ENCODE results near the gene HHLA2.

The HHLA2 gene

DNA sequence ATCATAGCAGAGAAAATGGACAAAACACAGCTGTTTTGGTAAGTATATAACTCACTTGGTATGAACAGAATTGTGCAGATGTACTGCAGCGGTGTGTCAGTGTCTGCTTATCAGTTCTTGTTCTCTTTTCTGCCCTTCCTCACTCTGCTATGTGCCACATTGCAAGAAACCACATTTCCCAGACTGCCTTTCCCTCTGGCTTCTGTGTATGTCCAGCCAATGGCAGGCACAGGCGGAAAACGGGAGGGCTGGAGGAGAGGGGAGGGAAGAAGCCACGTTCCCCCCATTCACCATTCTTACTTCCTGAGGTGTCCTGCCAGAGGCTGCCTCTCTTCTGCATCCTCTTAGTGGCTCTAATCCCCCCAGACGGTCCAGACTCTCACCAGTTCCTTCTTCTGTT, 15.4 kb downstream of the HHLA2 start:
- no peak for ATAC-seq (replicated peaks)
- Mint-ChIP-seq H3K27ac (no peak overlapping the region), H3K27me3 (peaks cover 18 to 28% of the 10 kb centered on the region in 2 donors), H3K4me1 (ENCODE audit: low read depth in 2 of 2) (no peaks in the 10 kb centered on the region), H3K9me3 (no peaks in the 10 kb centered on the region), H3K4me3 (no peak overlapping the region), H3K36me3 (ENCODE audit: insufficient read depth) (peaks cover 3% of the 10 kb centered on the region)
- no peak for DNase-seq

DNA sequence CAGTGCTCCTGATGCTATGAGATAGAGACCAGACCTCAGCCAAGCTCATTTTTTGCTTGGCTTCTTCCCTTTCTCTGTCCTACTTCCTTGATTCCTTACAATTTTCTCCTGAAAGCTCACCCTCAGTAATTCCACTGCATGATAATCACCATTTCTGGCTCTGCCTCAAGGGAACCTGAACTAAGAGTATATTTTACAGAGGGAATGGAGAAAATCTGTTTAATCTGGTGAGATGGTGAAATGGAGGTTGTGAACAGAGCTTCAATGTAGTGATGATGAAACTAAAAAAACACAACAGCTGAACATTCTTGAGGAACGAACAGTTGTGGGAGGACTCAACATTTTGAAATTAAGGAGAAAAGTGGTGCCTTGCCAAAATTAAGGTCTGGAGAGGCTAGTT, 16.3 kb downstream of the HHLA2 start:
- no peak for ATAC-seq (replicated peaks)
- H3K9me3 Mint-ChIP-seq, result no peaks in the 10 kb centered on the region
- H3K27ac Mint-ChIP-seq, result no peak overlapping the region
- H3K27me3 Mint-ChIP-seq, result peaks cover 18 to 28% of the 10 kb centered on the region in 2 donors
- peaks cover 3% of the 10 kb centered on the region for H3K36me3 Mint-ChIP-seq (ENCODE audit: insufficient read depth)
- no peak for DNase-seq
- no peak overlapping the region for H3K4me3 Mint-ChIP-seq
- no peaks in the 10 kb centered on the region for H3K4me1 Mint-ChIP-seq (ENCODE audit: low read depth in 2 of 2)

DNA sequence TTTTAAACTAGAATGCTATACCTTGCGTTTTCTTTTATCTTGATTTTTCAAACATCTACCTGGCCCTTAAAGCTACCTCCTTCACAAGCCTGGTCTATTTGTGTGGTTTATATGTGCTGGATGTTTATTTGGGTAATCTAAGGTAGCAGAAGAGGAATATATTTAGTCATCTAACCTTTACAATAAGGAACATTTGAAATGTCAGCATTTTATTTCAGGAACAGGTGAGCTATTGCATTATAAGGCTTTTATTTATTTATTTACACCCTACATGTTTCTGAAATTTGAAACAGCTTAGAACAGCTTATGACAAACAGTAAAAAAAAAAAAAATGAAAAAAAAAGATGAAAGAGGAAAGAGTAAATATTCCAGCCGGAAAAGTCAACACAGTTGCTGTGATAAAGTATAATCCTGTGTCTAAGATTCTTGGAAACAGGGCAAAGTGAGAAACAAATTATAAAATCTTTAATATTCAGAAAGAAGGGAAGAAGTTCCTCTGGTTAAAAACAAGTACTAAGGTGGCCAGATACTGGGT, 19.5 kb downstream of the HHLA2 start:
- H3K4me3 Mint-ChIP-seq, result no peak overlapping the region
- no peaks in the 10 kb centered on the region for H3K9me3 Mint-ChIP-seq
- H3K36me3 Mint-ChIP-seq (ENCODE audit: insufficient read depth), result no peaks in the 10 kb centered on the region
- DNase-seq, result no peak
- H3K4me1 Mint-ChIP-seq (ENCODE audit: low read depth in 2 of 2), result no peaks in the 10 kb centered on the region
- H3K27me3 Mint-ChIP-seq, result peaks cover 18 to 28% of the 10 kb centered on the region in 2 donors
- ATAC-seq (replicated peaks), result no peak
- H3K27ac Mint-ChIP-seq, result no peak overlapping the region

DNA sequence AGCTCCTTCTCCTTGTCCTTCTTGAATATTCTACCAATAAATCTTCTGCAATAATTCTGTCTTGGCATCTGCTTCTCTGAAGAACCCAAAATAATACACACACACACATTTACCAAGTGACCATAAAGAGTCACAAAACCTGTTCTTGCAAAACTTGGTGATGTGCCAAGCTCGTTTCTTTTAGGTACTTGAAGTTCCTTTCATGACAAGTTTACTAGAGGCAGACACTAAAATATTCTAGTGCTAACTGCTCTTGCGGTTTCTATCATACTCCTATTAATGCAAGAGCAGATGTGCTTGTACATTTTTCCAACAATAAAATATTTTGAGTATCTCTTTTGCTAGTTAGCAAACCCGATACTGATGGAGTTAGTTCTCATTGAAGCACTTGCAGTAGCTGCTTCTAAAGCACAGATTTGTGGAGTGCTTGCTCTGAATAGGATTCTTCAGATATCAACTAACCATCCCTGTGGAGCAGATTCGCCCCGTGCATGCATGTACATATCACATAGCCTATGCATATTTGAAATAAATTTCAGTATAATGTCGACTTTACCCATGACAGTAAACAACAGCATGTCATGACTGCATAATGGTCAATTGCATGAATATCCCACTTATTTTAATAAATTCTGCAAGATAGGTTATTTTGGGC, 23.2 kb downstream of the HHLA2 start:
- no peak overlapping the region for H3K4me3 Mint-ChIP-seq
- no peak for DNase-seq
- ATAC-seq (replicated peaks), result no peak
- no peaks in the 10 kb centered on the region for H3K27me3 Mint-ChIP-seq
- H3K4me1 Mint-ChIP-seq (ENCODE audit: low read depth in 2 of 2), result no peaks in the 10 kb centered on the region
- H3K27ac Mint-ChIP-seq, result no peak overlapping the region
- H3K36me3 Mint-ChIP-seq (ENCODE audit: insufficient read depth), result no peaks in the 10 kb centered on the region
- H3K9me3 Mint-ChIP-seq, result no peaks in the 10 kb centered on the region

DNA sequence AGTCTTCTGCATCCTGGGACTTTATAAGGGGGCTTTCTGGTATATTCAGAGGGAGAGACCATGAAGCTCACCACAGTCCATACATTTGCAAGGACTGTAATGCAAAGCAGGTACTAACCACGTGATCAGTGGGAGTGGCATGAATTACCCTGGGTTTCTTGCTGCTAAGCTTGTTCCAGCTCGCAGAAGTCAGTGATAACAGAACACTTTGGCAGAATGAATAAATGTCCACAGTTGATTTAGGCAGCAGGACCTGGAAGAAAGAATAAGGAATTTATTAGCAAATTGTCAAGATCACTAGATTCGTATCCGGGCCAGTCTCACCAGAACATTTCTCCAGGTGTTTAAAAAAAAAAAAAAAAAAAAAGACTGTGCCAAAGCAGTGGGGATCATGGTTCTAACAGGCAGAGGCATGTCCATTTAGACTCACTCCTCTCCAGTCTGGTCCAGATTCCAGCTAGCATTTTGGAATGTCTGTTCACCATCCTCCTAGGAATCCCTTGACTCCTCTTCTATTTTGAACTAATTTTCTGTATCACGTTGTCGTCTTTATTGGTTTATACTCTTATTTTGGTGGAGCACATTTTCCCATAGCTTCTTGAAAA, 24.5 kb downstream of the HHLA2 start:
- no peak for ATAC-seq (replicated peaks)
- no peak overlapping the region for H3K27ac Mint-ChIP-seq
- no peaks in the 10 kb centered on the region for H3K27me3 Mint-ChIP-seq
- peaks cover 0 to 1% of the 10 kb centered on the region in 2 donors for H3K4me1 Mint-ChIP-seq (ENCODE audit: low read depth in 2 of 2)
- no peaks in the 10 kb centered on the region for H3K36me3 Mint-ChIP-seq (ENCODE audit: insufficient read depth)
- H3K4me3 Mint-ChIP-seq, result no peak overlapping the region
- no peaks in the 10 kb centered on the region for H3K9me3 Mint-ChIP-seq
- DNase-seq, result no peak

DNA sequence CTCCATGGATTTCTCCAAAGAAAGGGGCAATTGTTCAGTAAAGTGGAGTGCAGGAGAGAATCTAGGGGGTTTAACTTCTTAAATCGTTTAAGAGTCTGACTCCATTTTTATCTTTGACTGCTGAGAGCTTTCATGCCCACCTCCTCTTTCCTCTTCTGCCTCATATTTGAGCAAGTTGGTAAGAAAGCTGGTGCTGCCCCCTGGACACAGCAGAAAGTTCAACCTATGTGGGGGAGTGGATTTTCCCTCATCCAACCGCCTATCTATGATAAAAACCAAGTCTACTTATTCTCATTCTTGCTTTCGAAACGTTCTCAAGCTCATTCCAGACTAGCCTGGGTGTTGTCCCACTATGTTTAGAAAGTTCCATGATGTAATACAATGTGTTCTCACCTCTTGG, 26.0 kb downstream of the HHLA2 start:
- ATAC-seq (replicated peaks) (no peak), DNase-seq (no peak)

DNA sequence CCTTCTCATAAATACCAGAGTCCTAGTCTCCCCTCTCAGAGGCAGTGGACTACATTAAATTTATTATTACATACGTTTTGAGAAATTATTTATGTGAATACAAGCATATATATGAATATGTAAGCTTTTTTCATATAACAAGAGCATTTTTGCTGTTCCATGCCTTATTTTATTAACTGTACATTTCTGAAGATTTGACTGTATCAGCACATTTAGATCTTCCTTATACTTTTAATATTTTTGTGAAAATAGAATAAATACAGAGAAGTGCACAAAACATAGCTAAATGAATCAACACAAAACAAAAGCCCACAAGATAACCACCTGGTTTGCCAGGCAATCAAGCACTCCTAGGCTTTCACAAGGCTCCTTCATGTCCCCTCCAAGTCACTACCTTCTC, 27.8 kb downstream of the HHLA2 start:
- no peaks in the 10 kb centered on the region for H3K9me3 Mint-ChIP-seq
- ATAC-seq (replicated peaks) (no peak), DNase-seq (no peak)
- peaks cover 0 to 1% of the 10 kb centered on the region in 2 donors for H3K4me1 Mint-ChIP-seq (ENCODE audit: low read depth in 2 of 2)
- H3K4me3 Mint-ChIP-seq, result no peak overlapping the region
- H3K27ac Mint-ChIP-seq, result no peak overlapping the region
- no peaks in the 10 kb centered on the region for H3K27me3 Mint-ChIP-seq
- H3K36me3 Mint-ChIP-seq (ENCODE audit: insufficient read depth), result no peaks in the 10 kb centered on the region

More for the DNA sequence above, 26.0 kb downstream of the HHLA2 start:
- Mint-ChIP-seq H3K4me3 (no peak overlapping the region), H3K4me1 (ENCODE audit: low read depth in 2 of 2) (peaks cover 0 to 1% of the 10 kb centered on the region in 2 donors), H3K27me3 (no peaks in the 10 kb centered on the region), H3K27ac (no peak overlapping the region), H3K9me3 (no peaks in the 10 kb centered on the region), H3K36me3 (ENCODE audit: insufficient read depth) (no peaks in the 10 kb centered on the region)

DNA sequence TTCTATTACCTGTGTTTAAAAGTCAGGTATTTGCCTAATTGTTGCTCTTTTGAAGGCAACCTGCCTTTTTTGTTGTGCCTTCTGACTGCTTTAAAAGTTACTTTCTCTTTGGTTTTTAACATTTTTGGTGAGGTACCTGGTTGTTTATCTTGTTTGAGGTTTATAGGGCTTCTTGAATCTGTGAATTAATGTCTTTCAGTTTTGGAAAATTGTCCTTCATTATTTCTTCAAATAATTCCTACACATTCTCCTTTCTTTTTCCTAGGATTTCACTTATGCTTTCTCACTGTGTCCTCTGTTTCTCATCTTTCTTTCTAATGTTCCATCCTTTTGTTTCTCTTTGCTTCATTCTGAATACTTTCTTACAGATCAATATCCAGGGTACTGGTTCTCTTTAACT, 30.8 kb downstream of the HHLA2 start:
- DNase-seq, result no peak
- no peaks in the 10 kb centered on the region for H3K27me3 Mint-ChIP-seq
- peaks cover 0 to 1% of the 10 kb centered on the region in 2 donors for H3K4me1 Mint-ChIP-seq (ENCODE audit: low read depth in 2 of 2)
- H3K27ac Mint-ChIP-seq, result no peak overlapping the region
- ATAC-seq (replicated peaks), result no peak
- no peak overlapping the region for H3K4me3 Mint-ChIP-seq
- H3K36me3 Mint-ChIP-seq (ENCODE audit: insufficient read depth), result no peaks in the 10 kb centered on the region
- no peaks in the 10 kb centered on the region for H3K9me3 Mint-ChIP-seq

DNA sequence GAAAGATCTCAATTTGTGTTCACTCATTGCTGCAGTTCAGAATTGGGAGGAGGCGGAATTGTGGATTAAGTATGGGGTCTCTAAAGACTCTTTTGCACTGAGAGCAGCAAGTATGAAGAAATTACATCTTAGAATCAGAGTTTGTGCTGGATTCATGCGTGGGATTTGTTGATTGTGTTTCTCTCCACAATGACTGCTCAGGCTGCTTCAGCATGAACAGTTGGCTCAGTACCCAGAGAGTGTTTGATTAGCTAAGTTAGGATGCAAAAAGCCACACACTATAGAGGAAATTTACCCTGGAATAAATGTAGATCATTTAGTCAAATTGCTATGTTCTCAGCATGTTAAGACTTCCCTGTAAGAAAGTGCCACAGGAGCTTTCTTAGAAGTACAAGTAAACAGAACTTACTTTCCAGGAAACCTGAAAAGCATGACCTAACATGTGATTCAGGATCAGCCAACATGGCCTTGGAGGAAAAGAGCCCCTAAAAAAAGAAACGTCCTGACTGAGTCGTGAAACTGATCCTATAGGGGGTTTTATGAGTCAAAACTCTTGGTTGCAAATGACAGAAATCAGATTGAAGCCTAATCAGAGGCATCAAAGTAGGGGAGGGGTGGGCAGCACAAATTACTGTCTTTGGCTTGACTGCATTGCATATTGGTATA, 32.6 kb downstream of the HHLA2 start:
- H3K36me3 Mint-ChIP-seq (ENCODE audit: insufficient read depth), result no peaks in the 10 kb centered on the region
- no peak overlapping the region for H3K4me3 Mint-ChIP-seq
- H3K9me3 Mint-ChIP-seq, result no peaks in the 10 kb centered on the region
- DNase-seq (no peak), ATAC-seq (replicated peaks) (no peak)
- no peak overlapping the region for H3K27ac Mint-ChIP-seq
- H3K4me1 Mint-ChIP-seq (ENCODE audit: low read depth in 2 of 2), result peaks cover 0 to 1% of the 10 kb centered on the region in 2 donors
- no peaks in the 10 kb centered on the region for H3K27me3 Mint-ChIP-seq

DNA sequence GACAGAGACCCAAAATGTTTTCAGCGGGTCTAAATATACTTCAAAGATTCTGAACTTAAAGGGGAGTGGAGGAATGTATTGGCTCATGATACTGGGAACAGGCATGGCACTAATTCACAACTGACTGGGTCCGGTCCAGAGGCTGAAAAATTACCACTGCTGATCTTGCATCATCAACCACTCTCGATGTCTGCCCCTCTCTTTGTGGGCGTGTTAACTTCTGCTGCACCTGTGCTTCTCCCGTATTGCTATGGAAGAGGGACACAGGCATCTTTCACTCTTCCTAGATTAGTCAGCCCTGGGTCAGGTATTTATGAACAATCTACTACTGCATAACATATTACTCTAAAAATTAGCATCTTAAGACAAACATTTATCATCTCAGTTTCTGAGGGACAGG, 33.2 kb downstream of the HHLA2 start:
- H3K9me3 Mint-ChIP-seq, result no peaks in the 10 kb centered on the region
- H3K27ac Mint-ChIP-seq, result no peak overlapping the region
- H3K36me3 Mint-ChIP-seq (ENCODE audit: insufficient read depth), result no peaks in the 10 kb centered on the region
- H3K4me1 Mint-ChIP-seq (ENCODE audit: low read depth in 2 of 2), result peaks cover 0 to 1% of the 10 kb centered on the region in 2 donors
- H3K4me3 Mint-ChIP-seq, result no peak overlapping the region
- DNase-seq (no peak), ATAC-seq (replicated peaks) (no peak)
- H3K27me3 Mint-ChIP-seq, result no peaks in the 10 kb centered on the region

DNA sequence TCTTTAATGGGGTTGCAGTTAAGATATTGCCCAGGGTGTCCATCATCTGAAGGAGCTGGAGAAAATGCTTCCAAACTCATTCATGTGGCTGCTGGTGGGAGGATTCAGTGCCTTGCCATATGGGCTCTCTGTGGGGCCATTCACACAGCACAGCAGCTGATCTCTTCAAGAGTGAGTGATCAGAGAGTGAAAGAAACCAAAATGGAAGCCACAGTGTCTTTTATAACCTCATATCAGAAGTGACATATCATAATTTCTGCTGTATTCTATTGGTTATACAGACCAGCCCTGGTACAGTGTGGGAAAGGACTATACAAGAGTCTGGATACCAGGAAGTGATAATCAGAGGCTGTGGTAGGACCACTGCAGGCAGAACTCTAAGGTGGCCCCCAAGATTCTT, 33.6 kb downstream of the HHLA2 start:
- no peak overlapping the region for H3K4me3 Mint-ChIP-seq
- no peak overlapping the region for H3K27ac Mint-ChIP-seq
- DNase-seq (no peak), ATAC-seq (replicated peaks) (no peak)
- no peaks in the 10 kb centered on the region for H3K9me3 Mint-ChIP-seq
- H3K4me1 Mint-ChIP-seq (ENCODE audit: low read depth in 2 of 2), result peaks cover 0 to 1% of the 10 kb centered on the region in 2 donors
- no peaks in the 10 kb centered on the region for H3K27me3 Mint-ChIP-seq
- H3K36me3 Mint-ChIP-seq (ENCODE audit: insufficient read depth), result no peaks in the 10 kb centered on the region

DNA sequence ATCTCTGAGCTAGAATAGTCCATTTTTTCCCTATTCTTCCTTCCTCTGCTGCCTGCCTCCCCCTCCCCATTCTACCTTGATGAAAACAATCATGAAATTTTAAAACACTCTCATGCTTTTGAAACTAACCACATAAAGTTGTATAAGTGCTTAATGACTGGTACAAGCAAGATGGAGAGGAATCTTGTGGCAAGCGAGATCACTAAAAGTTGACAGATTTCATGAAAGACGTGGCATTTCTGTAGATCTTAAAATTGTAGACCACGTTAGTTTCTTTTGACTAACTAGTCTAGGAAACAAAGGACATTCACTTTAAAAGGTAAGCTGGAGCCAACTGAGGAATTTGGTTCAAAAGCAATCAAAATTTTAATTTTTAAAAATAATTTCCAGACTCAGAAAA, 35.4 kb downstream of the HHLA2 start:
- Mint-ChIP-seq H3K36me3 (ENCODE audit: insufficient read depth) (no peaks in the 10 kb centered on the region), H3K27ac (no peak overlapping the region), H3K4me3 (no peak overlapping the region), H3K4me1 (ENCODE audit: low read depth in 2 of 2) (no peaks in the 10 kb centered on the region), H3K9me3 (no peaks in the 10 kb centered on the region), H3K27me3 (no peaks in the 10 kb centered on the region)
- ATAC-seq (replicated peaks), result no peak
- DNase-seq, result no peak

DNA sequence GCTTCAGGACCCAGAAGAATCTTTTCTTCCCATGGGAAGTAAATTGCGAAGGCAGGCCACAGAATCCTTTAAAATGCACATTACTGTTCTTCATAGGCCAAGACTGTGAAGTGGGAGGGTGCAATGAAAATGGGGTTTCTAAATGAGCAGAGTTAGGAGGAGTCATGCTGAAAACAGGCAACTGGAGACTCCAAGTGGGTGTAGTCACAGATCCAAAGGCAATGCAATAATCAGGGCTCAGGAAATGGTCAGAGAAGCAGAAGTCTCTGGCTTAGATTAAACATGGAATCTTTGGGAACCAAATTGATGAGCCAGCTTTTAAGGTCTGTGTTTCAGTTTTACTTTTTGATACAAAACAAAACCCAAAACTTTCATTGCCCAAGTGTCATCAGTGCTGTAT, 37.6 kb downstream of the HHLA2 start:
- Mint-ChIP-seq H3K27ac (no peak overlapping the region), H3K36me3 (ENCODE audit: insufficient read depth) (no peaks in the 10 kb centered on the region), H3K4me3 (no peak overlapping the region), H3K4me1 (ENCODE audit: low read depth in 2 of 2) (no peaks in the 10 kb centered on the region), H3K27me3 (no peaks in the 10 kb centered on the region), H3K9me3 (no peaks in the 10 kb centered on the region)
- no peak for DNase-seq
- ATAC-seq (replicated peaks), result no peak

DNA sequence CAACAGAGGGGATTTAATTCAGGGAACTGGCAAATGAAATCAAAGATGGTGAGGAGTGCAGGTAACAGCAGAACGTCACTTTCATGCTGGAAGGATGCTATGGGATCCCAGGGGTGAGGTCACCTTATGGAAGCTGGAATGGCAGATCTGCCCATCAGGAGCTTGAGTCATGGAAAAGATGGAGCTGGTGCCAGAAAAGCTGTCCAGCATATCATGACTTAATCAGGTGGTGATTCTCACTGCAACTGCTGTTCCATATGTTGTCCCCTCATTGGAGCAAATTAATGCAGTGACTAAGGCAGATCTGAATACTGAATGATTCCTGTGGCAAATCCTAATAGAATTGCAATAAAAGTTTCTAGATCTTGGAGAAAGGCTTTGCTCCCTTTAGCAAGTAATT, 38.4 kb downstream of the HHLA2 start:
- Mint-ChIP-seq H3K4me3 (no peak overlapping the region), H3K36me3 (ENCODE audit: insufficient read depth) (no peaks in the 10 kb centered on the region), H3K27ac (no peak overlapping the region), H3K4me1 (ENCODE audit: low read depth in 2 of 2) (no peaks in the 10 kb centered on the region), H3K9me3 (no peaks in the 10 kb centered on the region), H3K27me3 (no peaks in the 10 kb centered on the region)
- DNase-seq (no peak), ATAC-seq (replicated peaks) (no peak)

All from effector memory CD8-positive, alpha-beta T cell (primary cell).